Small intestine (tissue), 16 donors: ENCODE measurements around the gene REP15. TPM values are rescaled to one million over a fixed set of nuclear protein-coding genes. Genes with fewer than 3 reads are reported as not detected.
"Not testable (repeated sequence)": the region's sequence is repeated elsewhere in the genome, so short reads cannot be mapped to it uniquely, and the experiment has no call there.

ENCODE experiments used
- DNase-seq, 2 donors: peaks; one replicate each; pipeline versions ENCODE4 v3.0.0 to v3.0.0-alpha.2; 2013
- FAIRE-seq: peaks from 2 replicates; lab custom pipeline; 2012; peaks lifted over from hg19 to GRCh38; lab: Jason Lieb, UNC
- H3K27ac ChIP-seq, 3 donors: one replicate each; pipeline ENCODE4 v1.5.1; 2013; ENCODE audit warnings: low read length in 2 of 3, mild to moderate bottlenecking in 2 of 3, control low read depth in 1 of 3, inconsistent platforms in 1 of 3, low read depth in 1 of 3, moderate library complexity in 1 of 3
- H3K27me3 ChIP-seq, 3 donors: one replicate each; pipeline ENCODE4 v1.6.1; 2013; ENCODE audit warnings: low read length in 3 of 3, inconsistent platforms in 1 of 3; ENCODE audit not compliant: control insufficient read depth in 3 of 3, insufficient read depth in 3 of 3
- H3K36me3 ChIP-seq, 3 donors: one replicate each; pipeline ENCODE4 v1.6.1; 2013; ENCODE audit warnings: low read length in 3 of 3, inconsistent platforms in 1 of 3, low read depth in 1 of 3, mild to moderate bottlenecking in 1 of 3, moderate library complexity in 1 of 3; ENCODE audit not compliant: control insufficient read depth in 3 of 3, insufficient read depth in 2 of 3
- H3K4me1 ChIP-seq, 3 donors: one replicate each; pipeline ENCODE4 v1.6.1; 2013; ENCODE audit warnings: low read length in 2 of 3, inconsistent platforms in 1 of 3, low read depth in 1 of 3, mild to moderate bottlenecking in 1 of 3, moderate library complexity in 1 of 3; ENCODE audit not compliant: control insufficient read depth in 3 of 3, insufficient read depth in 2 of 3
- H3K4me3 ChIP-seq, 3 donors: one replicate each; pipeline ENCODE4 v1.5.1; 2013; ENCODE audit warnings: low read length in 3 of 3, control low read depth in 1 of 3, inconsistent platforms in 1 of 3, low read depth in 1 of 3, mild to moderate bottlenecking in 1 of 3, moderate library complexity in 1 of 3
- H3K9me3 ChIP-seq, 2 donors: one replicate each; pipeline ENCODE4 v1.6.1; 2013; ENCODE audit warnings: low read depth in 1 of 2, low read length in 1 of 2; ENCODE audit not compliant: control insufficient read depth in 2 of 2, insufficient read depth in 1 of 2
- whole genome bisulfite sequencing, 3 donors: extraction: QIAGEN DNeasy Blood & Tissue Kit; methylation state at CpG; one replicate each; pipeline ENCODE4 v1.1.7; 2013; 5-methylcytosine and 5-hydroxymethylcytosine counted together
- long read RNA-seq, 10 donors: transcript quantifications; one replicate each; lab custom pipeline, GENCODE V29; 2026
- polyA plus RNA-seq, 4 donors: library from polyadenylated mRNA; stranded (reverse) in 3 of 4; unstranded in 1 of 4; fragments of 200-250 nt in 3 of 4; fragments of 120-200 nt in 1 of 4; gene quantifications; one replicate each; pipeline versions ENCODE4 v1.2.1 to v1.2.3, GENCODE V29; 2013
- donor health status: healthy with polysubstance abuse.
- donor health status: control.
- donor health status: control.
- donor health status: Bipolar disorder and iron deficiency.
- donor health status: healthy.

REP15 gene, protein sequence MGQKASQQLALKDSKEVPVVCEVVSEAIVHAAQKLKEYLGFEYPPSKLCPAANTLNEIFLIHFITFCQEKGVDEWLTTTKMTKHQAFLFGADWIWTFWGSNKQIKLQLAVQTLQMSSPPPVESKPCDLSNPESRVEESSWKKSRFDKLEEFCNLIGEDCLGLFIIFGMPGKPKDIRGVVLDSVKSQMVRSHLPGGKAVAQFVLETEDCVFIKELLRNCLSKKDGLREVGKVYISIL
- polyA plus RNA-seq, result 10 to 100 TPM; 17.2 to 58.8 (median 30.1) TPM
- long read RNA-seq, donor 1, transcript REP15-201 (1 exons, 1,078 nt), result major isoform, 83 of 83 reads
- long read RNA-seq, donor 1, partial matches to known transcripts, result 0 of 83 reads
- long read RNA-seq, donor 1, other reads (novel, unspliced or antisense), result 0 of 83 reads
- long read RNA-seq, donor 2, transcript REP15-201 (1 exons, 1,078 nt), result major isoform, 10 of 10 reads
- long read RNA-seq, donor 2, partial matches to known transcripts, result 0 of 10 reads
- long read RNA-seq, donor 2, other reads (novel, unspliced or antisense), result 0 of 10 reads
- long read RNA-seq, donor 3, transcript REP15-201 (1 exons, 1,078 nt), result major isoform, 13 of 13 reads
- long read RNA-seq, donor 3, partial matches to known transcripts, result 0 of 13 reads
- long read RNA-seq, donor 3, other reads (novel, unspliced or antisense), result 0 of 13 reads
- long read RNA-seq, donor 4, result 0 reads
- long read RNA-seq, donor 5, partial matches to known transcripts, result 0 of 3 reads
- long read RNA-seq, donor 5, other reads (novel, unspliced or antisense), result 0 of 3 reads
- long read RNA-seq, donor 6, transcript REP15-201 (1 exons, 1,078 nt), result major isoform, 13 of 13 reads
- long read RNA-seq, donor 6, partial matches to known transcripts, result 0 of 13 reads
- long read RNA-seq, donor 6, other reads (novel, unspliced or antisense), result 0 of 13 reads
- long read RNA-seq, donor 7, result 0 reads
- long read RNA-seq, donor 8, partial matches to known transcripts, result 0 of 2 reads
- long read RNA-seq, donor 8, other reads (novel, unspliced or antisense), result 0 of 2 reads
- long read RNA-seq, donor 9, partial matches to known transcripts, result 0 of 3 reads
- long read RNA-seq, donor 9, other reads (novel, unspliced or antisense), result 0 of 3 reads
- long read RNA-seq, donor 10, transcript REP15-201 (1 exons, 1,078 nt), result major isoform, 36 of 36 reads
- long read RNA-seq, donor 10, partial matches to known transcripts, result 0 of 36 reads
- long read RNA-seq, donor 10, other reads (novel, unspliced or antisense), result 0 of 36 reads

- no peaks in the 10 kb centered on the region for H3K27me3 ChIP-seq
- peak; percentile 27 to 36 for DNase-seq
- 74 to 79% (median 78%) methylated on average over 5 of the region's 5 CpGs for WGBS, 3 donors
- FAIRE-seq, result no peak
- peak within 1 kb of the TSS in 2 of 3 donors; percentile 8 to 52 for H3K27ac ChIP-seq
- H3K36me3 ChIP-seq, result peaks cover 0 to 10% (median 5%) of the 10 kb centered on the region in 3 donors
- H3K9me3 ChIP-seq, result no peaks in the 10 kb centered on the region
- peak within 1 kb of the TSS in 2 of 3 donors; percentile 5 to 25 for H3K4me3 ChIP-seq
- peaks cover 0 to 16% (median 0%) of the 10 kb centered on the region in 3 donors for H3K4me1 ChIP-seq
Observed at GRCh38 chr12:27696293-27696652, at the start of gene REP15. Gene REP15, plus strand, starts transcription at chr12:27696447. Its CDS starts 116 bp downstream, at chr12:27696563.

- no peaks in the 10 kb centered on the region for H3K27me3 ChIP-seq
- H3K9me3 ChIP-seq, result no peaks in the 10 kb centered on the region
- FAIRE-seq (no peak), DNase-seq (no peak)
- H3K4me3 ChIP-seq, result no peak overlapping the region
- H3K4me1 ChIP-seq, result no peaks in the 10 kb centered on the region
- WGBS, 3 donors, result 89 to 96% (median 94%) methylated on average over 1 of the region's 1 CpG
- H3K27ac ChIP-seq, result no peak overlapping the region
- peaks cover 0 to 4% (median 2%) of the 10 kb centered on the region in 3 donors for H3K36me3 ChIP-seq
Observed at GRCh38 chr12:27650011-27650410, 46.2 kb upstream of the REP15 start.

DNA sequence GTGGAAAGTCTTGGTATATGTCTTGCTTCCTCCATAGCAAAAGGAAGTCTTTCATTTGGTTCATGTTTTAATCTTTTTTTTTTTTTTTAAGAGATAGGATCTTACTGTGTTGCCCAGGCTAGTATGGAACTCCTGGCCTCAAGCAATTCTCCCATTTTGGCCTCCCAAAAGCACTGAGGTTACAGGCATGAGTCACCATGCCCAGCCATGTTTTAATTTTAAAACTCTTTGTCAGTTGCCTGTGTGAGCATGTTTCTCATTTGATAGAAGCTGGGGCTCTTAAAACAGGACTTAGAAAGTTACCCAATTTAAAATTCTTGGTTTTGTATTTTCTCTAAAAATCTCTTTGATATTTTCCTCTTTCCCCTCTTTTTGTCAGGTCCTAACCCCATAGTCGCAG is 45.0 kb upstream of the REP15 start:
- no peak for FAIRE-seq
- H3K27ac ChIP-seq, result no peak overlapping the region
- 92 to 96% (median 95%) methylated on average over 1 of the region's 1 CpG for WGBS, 3 donors

DNA sequence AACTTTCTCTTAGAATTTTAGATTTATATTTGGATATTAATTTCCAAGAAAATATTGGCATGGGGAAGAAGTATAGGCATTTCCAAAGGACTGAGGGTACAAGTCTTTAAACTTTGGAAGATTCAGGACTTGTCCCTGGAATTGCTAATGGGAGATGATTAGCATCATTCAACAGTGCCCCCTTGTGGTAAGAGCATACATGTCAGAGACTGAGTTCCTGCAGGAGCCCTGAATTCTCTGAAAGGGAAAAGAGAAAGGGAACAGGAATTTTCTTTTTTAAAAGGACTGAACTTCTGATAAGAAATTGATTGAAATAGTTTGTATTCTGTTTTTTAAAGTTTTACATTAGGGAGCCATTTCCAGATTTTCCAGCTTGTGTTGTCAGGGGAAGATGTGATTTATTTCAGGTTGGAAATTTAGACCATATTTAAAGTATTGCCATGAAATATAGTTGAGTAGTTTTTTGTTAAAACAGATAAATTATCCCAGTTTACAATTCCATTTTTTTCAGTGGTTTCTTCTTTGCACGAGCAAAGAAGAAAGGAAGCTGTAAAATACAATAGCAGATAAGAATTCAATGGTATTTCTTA is 44.0 kb upstream of the REP15 start:
- Histone ChIP-seq H3K9me3 (no peaks in the 10 kb centered on the region), H3K4me3 (no peak overlapping the region), H3K36me3 (peaks cover 0 to 2% (median 0%) of the 10 kb centered on the region in 3 donors), H3K27me3 (no peaks in the 10 kb centered on the region), H3K4me1 (no peaks in the 10 kb centered on the region), H3K27ac (no peak overlapping the region)
- WGBS, 3 donors, result 47 to 53% (median 47%) methylated on average over 1 of the region's 1 CpG
- FAIRE-seq (no peak), DNase-seq (peak; percentile 78 to 82)

More for the DNA sequence above, 45.0 kb upstream of the REP15 start:
- H3K9me3 ChIP-seq, result no peaks in the 10 kb centered on the region
- DNase-seq, result no peak
- peaks cover 0 to 4% (median 2%) of the 10 kb centered on the region in 3 donors for H3K36me3 ChIP-seq
- H3K4me1 ChIP-seq, result no peaks in the 10 kb centered on the region
- no peak overlapping the region for H3K4me3 ChIP-seq
- no peaks in the 10 kb centered on the region for H3K27me3 ChIP-seq

GRCh38 chr12:27653661-27654060 is 42.6 kb upstream of the REP15 start:
- H3K36me3 ChIP-seq, result peaks cover 0 to 7% (median 0%) of the 10 kb centered on the region in 3 donors
- H3K27ac ChIP-seq, result no peak overlapping the region
- FAIRE-seq (no peak), DNase-seq (no peak)
- H3K4me1 ChIP-seq, result no peaks in the 10 kb centered on the region
- H3K9me3 ChIP-seq, result no peaks in the 10 kb centered on the region
- no peak overlapping the region for H3K4me3 ChIP-seq
- no peaks in the 10 kb centered on the region for H3K27me3 ChIP-seq

- not testable (repeated sequence) for H3K9me3 ChIP-seq, H3K36me3 ChIP-seq, H3K27me3 ChIP-seq, H3K4me3 ChIP-seq, H3K27ac ChIP-seq, H3K4me1 ChIP-seq, DNase-seq
- peak; percentile 30 for FAIRE-seq
- 82 to 92% (median 84%) methylated on average over 3 of the region's 3 CpGs for WGBS, 3 donors
Observed at GRCh38 chr12:27655476-27655875, 40.8 kb upstream of the REP15 start.

DNA sequence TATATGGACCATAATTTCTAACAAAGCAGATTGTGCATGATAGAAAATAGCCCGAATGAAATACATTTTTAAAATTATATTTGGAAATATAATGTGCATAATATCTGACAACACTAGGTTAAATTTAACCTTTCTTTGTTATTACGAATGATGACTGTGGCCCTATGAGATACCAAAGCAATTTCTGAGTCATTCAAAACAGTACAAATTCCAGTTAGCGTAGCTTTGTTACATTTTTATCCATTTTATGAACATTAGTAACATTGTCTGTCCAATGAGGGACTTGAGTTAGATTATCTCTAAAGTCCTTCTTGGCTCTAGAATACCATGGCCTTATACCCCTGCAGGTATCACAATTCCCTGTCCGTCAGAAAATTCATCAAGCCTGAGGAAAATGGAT is 39.0 kb upstream of the REP15 start:
- Histone ChIP-seq H3K4me3 (no peak overlapping the region), H3K9me3 (no peaks in the 10 kb centered on the region), H3K27ac (no peak overlapping the region), H3K27me3 (no peaks in the 10 kb centered on the region), H3K4me1 (no peaks in the 10 kb centered on the region), H3K36me3 (peaks cover 0 to 17% (median 5%) of the 10 kb centered on the region in 3 donors)
- no peak for DNase-seq
- FAIRE-seq, result no peak
- 79 to 91% (median 90%) methylated on average over 4 of the region's 4 CpGs for WGBS, 3 donors
